Stimulated activated CD4-positive, alpha-beta T cell treated with anti-CD3 and anti-CD28 coated beads, Interleukin-2, amount 100 ng/mL, for 24 hours (primary cell): ENCODE results near the gene BCL11B.

Experiments used
- DNase-seq, 2 donors: peaks; one replicate each; pipeline ENCODE4 v3.0.0-alpha.2; 2020

BCL11B gene

DNA sequence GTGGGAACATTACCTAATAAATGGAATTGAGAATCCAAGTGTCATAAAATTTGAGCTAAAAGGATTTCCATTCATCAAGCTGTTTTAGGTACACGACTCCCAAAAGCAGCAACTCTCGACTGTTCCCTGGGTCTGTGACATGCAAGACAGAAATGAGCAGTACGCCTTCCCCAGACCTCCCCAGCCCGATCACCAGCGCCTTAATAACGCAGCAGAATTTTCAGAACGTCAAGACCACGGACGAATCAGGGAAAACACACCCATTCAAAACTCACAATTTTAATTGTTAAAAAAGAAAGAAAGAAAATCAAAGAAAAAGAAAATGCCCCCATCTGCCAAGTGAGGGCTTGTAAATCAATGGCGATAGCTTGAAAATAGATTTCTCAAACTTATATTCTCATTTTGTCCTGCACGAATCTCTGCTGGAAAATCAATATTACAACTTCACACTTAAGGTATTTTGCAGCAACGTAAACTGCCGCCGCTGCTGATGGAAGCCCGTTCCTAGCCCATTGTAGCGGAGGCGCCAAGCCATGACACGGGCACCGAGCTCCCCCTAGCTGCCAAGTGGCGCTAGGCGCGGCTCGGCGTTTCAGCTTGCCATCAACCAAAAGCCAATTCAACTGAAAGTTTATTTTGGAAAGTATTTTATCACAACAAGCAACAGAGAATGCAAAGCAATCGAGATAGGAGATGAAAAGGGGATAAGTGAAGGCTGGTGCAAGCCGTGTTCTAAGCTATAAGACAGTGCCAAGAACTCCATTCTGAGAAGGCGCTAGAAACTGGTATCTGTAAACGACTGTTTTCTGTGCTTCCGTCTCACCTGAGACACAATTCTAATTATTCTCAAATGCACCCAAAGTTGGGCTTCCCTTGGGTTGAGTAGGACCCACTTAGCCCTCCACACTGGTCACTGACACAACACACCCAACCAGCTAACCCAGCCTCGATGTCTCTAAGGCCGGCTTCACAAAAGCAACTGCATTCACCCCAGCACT, 5.5 kb downstream of the BCL11B start:
- peak; percentile 88 to 92 for DNase-seq

DNA sequence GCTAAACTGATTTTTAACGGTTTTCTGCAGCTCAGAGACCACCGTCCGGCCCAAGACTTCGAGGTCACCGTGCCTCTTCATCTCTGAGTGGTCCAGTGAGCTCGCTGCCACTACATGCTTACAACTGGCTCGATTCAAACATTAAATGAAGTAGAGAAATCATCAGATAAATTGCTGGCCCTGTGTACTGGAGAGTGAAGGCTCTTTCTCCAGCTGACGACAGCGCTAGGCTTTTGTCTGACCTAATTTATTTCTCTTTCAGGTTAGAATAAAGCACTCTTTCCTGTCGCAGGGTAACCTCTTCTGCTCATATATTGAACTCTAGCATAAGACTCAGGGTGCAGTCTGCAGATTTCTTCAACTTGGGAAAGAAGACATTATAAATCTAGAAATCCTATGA, 6.4 kb downstream of the BCL11B start:
- DNase-seq: no peak

DNA sequence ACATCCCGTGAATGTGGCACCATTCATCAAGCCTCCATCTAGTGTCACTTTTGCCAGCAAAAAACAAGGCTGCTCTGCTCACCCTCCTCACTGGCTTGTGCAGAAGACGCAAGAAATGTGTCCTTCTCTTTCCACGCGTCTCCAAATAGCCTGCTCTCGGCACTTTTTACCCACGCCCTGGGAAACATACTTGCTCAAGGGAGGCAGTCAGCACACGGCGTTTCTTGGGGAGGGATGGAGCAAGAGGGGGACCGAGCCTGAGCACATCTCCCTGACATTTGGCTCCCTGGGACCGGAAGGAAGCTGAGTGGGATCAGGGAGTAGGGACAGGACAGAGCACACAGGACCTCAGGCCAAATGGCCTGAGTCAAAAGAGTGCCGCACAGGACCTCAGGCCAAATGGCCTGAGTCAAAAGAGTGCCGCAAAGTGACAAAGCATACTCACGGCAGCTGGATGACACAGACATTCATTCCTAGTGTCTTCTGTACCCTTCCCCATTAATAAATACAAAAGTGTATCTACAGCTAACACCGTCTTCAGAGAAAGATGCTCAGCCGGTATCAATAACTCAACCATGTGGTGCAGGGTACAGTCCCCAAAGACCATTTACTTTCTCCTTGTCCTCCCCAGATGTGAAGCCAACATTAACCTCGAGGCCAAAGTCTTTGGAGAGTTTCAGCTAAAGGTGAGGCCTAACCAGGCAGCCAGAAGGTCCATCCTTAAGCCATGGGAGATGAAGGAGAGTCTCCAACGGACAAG, 7.1 kb downstream of the BCL11B start:
- DNase-seq: peak; percentile 30 to 34

DNA sequence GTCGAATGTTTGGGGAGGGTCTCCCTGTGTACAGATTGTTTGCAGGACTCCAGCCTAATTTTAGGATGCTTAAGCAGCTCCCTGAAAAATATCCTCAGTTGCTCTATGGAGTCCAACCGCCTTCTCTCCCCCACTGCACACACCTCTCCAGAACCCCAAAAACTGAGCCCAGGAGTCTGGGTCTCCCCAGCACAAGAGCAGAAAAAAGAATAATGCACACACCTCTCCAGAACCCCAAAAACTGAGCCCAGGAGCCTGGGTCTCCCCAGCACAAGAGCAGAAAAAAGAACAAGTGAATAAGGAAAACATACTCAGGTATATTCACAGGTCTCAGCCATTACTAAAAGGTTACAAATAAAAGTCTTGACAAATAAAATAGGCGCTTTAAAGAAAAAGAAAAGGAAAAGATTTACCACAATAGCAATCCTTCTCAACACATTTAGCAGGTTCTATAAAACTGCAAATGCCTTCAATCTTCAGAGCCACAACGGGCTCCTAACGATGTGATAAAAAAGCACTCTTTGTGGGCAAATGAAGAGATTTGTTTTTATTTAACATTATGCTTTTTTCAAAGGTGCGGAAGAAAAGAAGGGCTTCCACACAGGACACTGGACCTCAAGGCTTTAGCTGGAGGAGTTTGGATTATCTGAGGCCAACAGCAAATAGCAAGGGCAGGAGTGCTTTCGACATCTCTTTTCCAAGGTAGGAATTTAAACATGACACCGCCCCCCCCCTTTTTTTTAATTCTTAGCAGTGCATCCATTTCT, 8.2 kb downstream of the BCL11B start:
- DNase-seq: no peak

DNA sequence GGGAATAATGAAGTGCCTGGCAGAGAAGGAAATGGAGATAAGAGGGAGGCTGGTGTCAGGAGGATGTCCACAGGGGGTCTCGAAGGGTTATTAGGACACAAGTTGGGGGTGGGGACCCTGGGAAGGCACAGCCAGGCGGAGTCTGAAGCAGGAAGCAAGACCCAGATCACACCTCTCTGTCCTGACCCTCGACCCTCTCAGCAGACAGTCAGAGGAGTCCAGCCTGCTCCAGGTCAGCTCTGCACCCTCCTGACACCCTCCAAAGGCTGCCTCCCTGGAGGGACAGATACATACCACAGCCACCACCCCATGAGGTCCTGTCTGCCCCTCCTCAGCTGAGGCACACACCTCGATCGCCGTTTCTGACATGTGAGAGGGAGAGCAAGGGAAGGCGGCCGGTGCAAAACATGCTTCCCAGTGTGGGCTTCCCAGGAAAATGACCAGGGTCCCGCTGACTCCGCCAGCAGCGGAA, 9.0 kb downstream of the BCL11B start:
- DNase-seq: peak in 1 of 2 donors; percentile 37

DNA sequence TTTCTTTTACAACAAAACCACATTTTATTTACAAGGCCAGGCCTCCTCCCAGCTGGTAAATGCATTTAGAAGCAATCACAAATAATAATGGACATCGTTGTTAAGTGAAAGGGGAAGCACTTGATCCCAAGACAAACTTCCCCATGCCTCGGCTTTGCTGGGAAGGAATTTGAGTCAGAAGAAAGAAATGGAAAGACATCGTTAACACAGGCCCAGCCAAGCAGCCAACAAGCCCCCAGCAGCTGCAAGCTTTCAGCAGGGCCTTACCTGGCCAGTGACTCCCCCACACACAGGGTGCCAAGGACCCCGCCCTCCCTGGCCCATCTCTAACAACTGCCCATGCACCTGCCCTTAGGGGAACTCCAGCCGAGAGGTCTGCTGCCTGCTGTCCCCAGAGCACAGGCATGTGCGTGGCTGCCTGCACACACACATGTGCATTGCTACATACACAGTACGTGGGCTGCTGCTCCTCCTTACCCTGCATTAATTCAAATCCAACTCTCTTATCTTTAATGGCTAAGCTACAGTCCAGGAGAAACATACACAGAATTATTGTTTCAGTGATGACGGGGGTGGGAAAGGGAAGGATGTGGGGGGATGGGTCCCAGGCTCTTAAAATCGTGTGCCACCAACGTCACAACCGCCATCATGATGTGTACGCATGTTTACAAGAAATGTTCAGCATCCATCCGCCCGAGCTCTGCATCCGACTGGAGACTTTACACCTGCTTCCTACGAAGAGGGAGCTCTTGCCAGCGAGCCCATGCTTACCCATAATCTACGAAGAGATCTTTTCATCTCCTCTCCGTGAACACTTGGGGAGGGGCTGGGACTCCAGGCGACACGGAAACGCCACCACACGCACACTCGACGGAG, 9.8 kb downstream of the BCL11B start:
- DNase-seq: peak; percentile 70 to 71

DNA sequence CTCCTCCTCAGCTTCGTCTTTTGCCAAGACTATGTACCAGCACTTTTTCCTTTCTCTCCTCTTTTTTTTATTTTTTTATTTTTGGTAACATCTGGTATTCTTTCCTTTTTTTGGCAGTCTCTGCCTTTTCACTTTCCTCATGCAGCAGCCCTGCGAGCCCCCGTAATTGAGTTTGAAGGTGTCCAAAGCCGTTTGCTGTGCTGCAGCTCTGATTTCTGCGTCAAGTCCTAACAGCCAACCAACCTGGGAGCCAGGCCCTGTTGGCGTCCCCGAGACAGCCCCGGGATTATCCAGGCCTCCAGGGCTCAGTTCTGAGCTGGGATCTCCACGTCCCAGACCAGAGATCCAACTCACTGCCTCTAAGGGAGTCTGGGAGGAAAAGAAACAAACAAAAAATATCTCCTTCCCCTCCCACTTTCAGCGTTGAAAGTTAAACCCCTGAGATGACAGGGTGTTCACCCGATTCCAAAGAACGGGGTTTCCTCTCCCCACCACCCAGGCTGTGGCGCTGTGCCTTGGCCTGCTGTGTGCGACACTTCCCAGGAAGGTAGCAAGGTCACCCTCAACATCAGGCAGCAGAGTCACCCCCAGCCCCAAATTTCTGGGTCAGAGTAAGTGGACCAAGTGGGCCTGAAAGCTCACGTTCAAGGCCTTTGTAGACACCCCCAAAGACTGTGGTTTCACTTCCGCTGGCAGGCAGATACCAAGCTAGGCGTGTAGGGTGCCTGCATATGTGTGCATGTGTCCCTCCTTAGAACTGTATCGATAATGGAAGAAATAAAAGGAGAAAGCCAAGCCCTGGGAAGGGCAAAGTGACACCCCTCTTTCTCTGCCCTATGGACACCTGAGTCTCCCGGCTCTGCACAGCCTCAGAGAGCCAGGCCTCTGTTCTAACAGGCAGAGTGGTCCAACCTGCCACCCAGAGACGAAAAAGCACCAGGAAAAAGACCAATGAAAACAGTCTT, 11.1 kb downstream of the BCL11B start:
- DNase-seq: peak; percentile 46 to 59

DNA sequence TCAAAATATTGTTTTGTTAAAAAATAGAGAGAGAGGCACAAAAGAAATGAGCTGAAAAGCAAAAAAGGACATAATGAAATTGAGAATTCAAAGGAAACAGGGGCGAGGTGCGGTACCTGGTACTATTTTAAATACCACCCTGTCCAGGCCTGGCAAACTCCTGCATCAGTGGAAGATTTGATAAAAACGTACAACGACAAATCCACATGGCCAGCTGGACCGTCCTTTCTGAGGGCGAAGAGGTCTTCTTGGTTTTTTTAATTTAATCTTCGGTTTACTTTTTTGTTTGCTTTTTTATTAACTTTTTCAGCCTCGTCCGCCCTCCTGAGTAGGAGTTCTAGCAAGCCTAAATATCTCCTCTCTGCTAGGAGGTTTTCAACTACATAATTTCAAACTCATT, 11.9 kb downstream of the BCL11B start:
- no peak for DNase-seq

DNA sequence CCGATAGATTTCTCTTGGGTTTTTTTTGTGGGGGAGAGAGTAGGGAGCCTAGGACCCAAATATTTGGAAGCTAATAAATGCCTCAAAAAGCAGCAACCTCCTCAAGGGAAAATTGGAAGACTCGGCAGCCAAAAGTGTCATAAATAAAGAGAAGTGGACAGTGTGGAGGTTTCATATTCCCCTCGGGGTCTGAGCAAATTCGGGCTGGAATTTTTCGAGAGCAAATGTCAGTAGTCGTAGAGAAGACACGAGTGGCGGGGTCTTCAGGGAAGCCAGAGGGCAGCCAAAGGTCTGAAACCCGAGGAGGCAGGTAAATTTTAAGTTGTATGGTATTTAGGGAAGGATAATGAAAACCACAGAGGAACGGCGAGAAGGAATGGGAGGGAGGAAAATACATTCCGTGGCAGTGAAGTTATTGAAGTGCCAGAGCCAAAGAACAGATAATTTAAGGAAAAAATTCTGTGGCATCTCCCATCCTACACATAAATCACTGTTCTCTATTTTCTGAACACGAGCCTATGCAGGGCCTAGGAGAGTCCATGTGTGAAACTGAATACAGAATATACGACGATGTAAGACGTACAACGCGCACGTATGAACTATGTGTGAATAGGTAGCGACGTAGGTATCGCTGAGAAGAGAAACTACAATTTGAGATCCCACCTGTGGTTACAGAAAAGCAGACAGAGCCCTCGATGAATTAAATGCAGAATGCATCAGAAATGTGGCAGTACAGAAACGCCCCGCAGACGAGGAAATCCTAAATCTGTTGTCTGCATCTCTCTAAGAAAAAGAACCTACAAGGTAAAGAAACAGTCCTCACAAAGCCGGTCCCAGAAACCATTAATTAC, 12.9 kb downstream of the BCL11B start:
- DNase-seq: peak in 1 of 2 donors; percentile 46

DNA sequence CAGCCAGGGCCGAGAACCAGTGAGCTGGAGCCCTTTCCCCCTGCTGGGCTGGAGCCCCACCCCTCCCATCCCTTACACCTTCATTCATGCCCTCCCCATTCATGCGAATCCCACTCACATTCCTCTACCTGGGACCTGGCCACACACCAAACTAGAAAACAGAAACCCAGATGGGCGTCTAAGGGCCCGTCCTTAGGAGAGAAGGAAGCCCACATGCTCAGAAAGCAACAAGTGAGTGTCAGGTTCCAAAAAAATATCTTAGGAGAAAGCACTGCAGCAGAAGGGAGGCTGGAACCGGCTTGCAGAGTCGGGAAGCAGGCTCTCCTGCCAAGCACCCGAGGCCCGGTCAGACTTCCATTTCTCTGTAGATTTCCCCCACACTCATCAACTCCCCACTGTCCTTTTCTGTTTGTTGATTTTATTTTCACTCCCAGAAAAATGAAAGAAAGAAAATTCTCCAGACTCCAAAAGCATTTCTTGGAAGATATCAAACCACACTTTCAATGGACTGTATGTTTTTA, 13.6 kb downstream of the BCL11B start:
- no peak for DNase-seq

DNA sequence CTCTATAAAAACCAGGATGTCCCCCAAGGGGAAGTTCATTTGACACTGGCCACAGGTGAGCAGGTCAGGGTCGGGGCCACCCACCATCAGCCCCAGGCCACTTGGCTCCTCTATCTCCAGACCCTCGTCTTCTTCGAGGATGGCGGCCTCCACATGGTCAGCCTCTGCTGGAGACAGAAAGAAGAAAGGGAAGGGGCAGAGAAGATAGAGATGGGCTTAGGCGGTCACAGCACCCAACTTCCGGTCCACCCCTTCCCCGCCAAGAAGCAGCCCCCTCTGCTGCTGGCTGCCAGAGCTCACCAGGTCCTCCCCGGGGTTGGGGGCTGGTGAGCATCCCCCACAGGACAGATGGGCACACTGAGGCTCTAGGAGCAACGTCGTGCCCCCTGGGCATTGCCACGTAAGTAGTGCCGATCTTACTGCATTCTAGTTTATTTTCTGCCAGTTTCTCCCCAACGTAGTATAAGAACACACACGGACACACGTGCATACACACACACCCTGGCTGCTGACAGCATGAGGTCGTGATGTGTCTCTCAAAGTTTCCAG, 14.2 kb downstream of the BCL11B start:
- peak; percentile 30 to 43 for DNase-seq

DNA sequence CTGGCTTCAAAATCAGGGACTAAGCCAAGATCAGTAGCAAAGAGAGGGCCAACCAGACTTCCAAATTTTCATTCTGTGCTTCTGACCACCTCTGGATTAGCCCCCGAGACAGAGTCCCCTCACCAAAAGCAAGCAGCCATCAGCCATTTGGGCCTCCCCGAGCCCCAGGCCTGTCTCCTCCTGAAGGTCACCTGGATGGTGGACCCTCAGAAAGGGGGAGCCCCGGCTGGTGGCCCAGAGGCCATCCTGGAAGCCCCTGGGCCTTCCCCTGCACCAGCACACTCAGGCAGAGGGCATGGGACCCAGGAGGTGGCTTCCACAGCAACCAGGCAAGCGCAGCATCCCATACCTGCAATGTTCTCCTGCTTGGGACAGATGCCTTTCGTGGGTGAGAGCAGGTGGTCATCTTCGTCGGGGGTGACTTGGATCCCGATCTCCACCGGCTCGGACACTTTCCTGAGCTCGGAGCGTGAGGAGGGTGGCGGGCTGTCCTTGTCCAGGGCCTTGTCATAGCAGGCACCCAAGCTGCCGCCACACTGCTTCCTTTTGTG, 14.8 kb downstream of the BCL11B start:
- DNase-seq: no peak

DNA sequence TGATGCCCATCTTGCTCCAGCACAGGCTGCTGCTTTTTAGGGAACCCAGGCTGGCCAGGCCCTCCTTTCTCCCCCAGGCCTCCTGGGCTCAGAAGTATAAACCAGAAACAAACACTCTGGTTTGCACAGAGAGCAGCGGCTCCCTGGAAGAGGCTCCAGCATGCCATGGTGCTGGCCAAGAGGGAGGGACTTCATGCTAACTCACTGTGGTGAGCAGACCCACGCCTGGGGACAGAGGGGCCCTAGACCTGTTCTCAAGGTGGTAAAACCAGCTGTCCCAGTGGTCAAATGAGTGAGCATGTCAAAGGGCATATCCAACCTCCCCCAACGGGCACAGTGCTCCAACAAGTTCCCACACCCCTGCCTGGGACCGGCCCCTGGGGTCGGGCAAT, 15.5 kb downstream of the BCL11B start:
- DNase-seq: peak in 1 of 2 donors; percentile 18

DNA sequence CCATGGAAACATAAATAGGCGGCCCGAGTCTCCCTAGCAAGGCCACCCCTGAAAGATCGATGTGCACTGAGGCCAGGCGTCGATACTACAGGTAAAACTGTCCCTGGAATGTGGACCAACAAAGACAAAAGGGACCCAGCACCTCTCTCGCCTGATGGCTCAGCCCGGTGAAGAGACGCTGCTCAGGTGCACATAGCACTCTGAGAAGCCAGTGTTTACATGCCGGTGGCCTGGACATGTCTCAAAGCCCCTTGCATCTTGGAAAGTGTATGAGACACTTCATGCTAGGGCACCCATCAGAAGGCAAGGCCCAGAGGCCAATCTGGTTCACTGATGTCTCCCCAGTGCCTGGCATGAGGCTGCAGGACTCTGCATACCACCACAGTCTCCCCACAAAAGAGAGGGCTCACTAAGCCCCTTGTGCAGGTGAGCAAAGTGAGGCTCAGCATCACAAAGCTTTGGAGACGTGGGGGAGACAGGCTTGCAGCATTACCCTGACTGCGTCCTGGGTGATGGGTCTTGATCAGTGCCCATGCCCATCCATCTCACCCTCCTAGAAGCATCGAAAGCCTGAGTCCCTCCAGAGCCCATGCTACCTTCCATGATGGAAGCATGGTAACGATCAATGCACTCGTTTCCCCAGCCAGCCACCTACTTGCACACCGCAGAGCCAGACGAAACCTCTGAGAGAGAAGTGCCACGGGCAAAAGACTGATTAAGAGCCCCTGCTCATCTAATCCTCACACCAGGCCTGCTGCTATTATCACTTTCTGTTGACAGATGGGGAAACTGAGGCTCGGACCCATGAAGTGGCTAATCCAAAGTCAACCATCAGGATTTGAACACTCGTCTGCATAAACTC, 16.1 kb downstream of the BCL11B start:
- peak in 1 of 2 donors; percentile 18 for DNase-seq

DNA sequence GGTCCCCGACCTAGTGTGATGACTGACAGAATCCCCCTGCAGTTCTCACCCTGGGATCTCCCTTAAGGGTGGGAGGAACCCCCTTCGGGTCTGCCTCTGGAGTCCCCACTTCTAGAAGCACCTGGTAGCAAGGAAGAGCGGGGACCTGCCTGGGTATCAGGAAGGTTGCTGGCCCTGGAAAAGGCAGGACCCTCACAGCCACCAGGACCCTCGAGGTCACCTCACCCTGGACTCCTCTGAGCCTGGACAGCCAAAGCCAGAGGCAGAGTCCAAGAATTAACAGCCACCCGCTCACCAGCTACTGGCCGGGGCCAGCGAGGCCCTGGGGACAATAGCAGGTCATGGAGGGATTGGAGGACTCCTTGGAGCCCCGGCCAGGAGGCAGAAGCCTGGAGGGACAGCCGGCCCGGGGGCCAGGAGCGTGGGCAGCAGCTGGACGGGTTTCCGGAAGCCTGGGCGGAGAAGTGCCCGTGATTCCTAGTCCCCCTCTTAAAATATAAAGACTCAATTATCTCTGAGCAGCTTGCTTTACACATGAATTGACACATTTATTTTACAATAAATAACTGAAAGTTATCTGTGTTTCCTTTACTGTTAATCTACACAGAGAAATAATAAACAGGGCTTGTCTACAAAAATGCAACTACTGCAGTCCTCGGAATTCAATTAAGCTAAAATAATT, 17.5 kb downstream of the BCL11B start:
- DNase-seq: no peak

DNA sequence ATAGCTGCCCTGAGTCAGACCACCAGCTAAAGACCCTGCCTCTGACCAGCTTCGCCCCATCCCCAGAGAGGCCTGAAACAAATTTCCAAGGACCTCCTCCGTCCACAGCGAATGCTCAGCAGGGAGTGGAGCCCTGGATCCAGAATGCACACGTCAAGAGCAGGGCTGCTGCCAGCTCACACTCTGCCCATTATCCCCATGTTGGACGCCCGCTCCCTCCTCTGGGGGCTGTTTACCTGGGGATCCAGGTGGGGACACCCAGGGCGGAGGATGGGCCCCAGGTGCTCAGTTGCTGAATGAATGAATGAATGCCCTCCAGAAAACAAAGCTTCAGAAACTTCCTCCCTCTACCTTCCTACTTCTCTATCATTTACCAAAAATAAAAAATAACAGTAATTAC, 18.1 kb downstream of the BCL11B start:
- no peak for DNase-seq
